ENCODE measurements around the gene DEAF1. TPM values are rescaled to one million over a fixed set of nuclear protein-coding genes. Genes with fewer than 3 reads are reported as not detected.

Gene DEAF1
- total and polyA plus RNA-seq, 10 of the 15 experiments (the other 5 are each of a cell fraction or from before 2014, with no cell fraction given) = 0.68 to 51.3 (median 25.9) TPM

DNA sequence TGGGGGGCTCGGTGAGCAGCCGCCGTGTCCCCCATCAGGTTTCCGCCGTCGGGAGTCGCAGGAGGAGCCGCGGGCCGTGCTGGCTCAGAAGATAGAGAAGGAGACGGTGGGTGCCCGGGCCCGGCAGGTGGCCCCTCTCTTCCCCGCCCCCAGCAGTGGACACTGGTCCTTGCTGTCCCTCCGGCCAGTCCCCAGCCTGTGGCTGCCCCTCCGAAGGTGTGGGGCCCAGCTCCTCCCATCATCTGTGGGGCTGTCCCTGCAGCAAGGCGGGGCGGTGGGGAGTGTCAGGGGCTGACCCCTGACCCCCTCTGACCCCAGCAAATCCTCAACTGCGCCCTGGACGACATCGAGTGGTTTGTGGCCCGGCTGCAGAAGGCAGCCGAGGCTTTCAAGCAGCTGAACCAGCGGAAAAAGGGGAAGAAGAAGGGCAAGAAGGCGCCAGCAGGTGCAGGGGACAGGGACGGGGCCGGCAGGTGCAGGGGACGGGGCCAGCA lies 26.3 kb upstream of the DEAF1 start (continued):
- TF ChIP-seq, protein P1, sequence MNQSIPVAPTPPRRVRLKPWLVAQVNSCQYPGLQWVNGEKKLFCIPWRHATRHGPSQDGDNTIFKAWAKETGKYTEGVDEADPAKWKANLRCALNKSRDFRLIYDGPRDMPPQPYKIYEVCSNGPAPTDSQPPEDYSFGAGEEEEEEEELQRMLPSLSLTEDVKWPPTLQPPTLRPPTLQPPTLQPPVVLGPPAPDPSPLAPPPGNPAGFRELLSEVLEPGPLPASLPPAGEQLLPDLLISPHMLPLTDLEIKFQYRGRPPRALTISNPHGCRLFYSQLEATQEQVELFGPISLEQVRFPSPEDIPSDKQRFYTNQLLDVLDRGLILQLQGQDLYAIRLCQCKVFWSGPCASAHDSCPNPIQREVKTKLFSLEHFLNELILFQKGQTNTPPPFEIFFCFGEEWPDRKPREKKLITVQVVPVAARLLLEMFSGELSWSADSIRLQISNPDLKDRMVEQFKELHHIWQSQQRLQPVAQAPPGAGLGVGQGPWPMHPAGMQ (IDR thresholded peaks at IDR 0.05; ENCODE audit: borderline replicate concordance) = no peak
- TF ChIP-seq, protein P2, sequence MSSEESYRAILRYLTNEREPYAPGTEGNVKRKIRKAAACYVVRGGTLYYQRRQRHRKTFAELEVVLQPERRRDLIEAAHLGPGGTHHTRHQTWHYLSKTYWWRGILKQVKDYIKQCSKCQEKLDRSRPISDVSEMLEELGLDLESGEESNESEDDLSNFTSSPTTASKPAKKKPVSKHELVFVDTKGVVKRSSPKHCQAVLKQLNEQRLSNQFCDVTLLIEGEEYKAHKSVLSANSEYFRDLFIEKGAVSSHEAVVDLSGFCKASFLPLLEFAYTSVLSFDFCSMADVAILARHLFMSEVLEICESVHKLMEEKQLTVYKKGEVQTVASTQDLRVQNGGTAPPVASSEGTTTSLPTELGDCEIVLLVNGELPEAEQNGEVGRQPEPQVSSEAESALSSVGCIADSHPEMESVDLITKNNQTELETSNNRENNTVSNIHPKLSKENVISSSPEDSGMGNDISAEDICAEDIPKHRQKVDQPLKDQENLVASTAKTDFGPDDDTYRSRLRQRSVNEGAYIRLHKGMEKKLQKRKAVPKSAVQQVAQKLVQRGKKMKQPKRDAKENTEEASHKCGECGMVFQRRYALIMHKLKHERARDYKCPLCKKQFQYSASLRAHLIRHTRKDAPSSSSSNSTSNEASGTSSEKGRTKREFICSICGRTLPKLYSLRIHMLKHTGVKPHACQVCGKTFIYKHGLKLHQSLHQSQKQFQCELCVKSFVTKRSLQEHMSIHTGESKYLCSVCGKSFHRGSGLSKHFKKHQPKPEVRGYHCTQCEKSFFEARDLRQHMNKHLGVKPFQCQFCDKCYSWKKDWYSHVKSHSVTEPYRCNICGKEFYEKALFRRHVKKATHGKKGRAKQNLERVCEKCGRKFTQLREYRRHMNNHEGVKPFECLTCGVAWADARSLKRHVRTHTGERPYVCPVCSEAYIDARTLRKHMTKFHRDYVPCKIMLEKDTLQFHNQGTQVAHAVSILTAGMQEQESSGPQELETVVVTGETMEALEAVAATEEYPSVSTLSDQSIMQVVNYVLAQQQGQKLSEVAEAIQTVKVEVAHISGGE (CRISPR knock-in tag; IDR thresholded peaks at IDR 0.05) = no peak
- TF ChIP-seq DPF2 (IDR thresholded peaks at IDR 0.05) (0 out of 2 replicates have a peak, but pooled peaks have one; percentile 32), RCOR1 (conservative IDR thresholded peaks at IDR 0.05; ENCODE audit: low read depth, low read length) (no peak), EP300 (IDR thresholded peaks at IDR 0.05; ENCODE audit: borderline replicate concordance in 1 of 2, control insufficient read depth in 1 of 2, low read depth in 2 of 2, low read length in 2 of 2) (no peak), WRNIP1 (IDR thresholded peaks at IDR 0.05; ENCODE audit: borderline replicate concordance, low read depth, low read length) (no peak), NR2C1 (IDR thresholded peaks at IDR 0.05) (peak; percentile 35), EZH2 (IDR thresholded peaks at IDR 0.05; ENCODE audit: borderline replicate concordance, control insufficient read depth, low read depth, low read length) (no peak), NR2F1 (conservative IDR thresholded peaks at IDR 0.05) (peak; percentile 84), POLR2AphosphoS2 (IDR thresholded peaks at IDR 0.05; ENCODE audit: low read depth, low read length) (no peak), GATAD2B (conservative IDR thresholded peaks at IDR 0.05; ENCODE audit: low read depth) (0 out of 2 replicates have a peak, but pooled peaks have one; percentile 17)
- TF ChIP-seq, protein P3, sequence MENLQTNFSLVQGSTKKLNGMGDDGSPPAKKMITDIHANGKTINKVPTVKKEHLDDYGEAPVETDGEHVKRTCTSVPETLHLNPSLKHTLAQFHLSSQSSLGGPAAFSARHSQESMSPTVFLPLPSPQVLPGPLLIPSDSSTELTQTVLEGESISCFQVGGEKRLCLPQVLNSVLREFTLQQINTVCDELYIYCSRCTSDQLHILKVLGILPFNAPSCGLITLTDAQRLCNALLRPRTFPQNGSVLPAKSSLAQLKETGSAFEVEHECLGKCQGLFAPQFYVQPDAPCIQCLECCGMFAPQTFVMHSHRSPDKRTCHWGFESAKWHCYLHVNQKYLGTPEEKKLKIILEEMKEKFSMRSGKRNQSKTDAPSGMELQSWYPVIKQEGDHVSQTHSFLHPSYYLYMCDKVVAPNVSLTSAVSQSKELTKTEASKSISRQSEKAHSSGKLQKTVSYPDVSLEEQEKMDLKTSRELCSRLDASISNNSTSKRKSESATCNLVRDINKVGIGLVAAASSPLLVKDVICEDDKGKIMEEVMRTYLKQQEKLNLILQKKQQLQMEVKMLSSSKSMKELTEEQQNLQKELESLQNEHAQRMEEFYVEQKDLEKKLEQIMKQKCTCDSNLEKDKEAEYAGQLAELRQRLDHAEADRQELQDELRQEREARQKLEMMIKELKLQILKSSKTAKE (IDR thresholded peaks at IDR 0.05; ENCODE audit: low read depth, poor library complexity, severe bottlenecking) = no peak
- TF ChIP-seq, protein P4, sequence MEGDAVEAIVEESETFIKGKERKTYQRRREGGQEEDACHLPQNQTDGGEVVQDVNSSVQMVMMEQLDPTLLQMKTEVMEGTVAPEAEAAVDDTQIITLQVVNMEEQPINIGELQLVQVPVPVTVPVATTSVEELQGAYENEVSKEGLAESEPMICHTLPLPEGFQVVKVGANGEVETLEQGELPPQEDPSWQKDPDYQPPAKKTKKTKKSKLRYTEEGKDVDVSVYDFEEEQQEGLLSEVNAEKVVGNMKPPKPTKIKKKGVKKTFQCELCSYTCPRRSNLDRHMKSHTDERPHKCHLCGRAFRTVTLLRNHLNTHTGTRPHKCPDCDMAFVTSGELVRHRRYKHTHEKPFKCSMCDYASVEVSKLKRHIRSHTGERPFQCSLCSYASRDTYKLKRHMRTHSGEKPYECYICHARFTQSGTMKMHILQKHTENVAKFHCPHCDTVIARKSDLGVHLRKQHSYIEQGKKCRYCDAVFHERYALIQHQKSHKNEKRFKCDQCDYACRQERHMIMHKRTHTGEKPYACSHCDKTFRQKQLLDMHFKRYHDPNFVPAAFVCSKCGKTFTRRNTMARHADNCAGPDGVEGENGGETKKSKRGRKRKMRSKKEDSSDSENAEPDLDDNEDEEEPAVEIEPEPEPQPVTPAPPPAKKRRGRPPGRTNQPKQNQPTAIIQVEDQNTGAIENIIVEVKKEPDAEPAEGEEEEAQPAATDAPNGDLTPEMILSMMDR (IDR thresholded peaks at IDR 0.05 in 2 of 3, conservative IDR thresholded peaks at IDR 0.05 in 1 of 3; ENCODE audit: control insufficient read depth in 2 of 3, extremely low read depth in 1 of 3, insufficient read depth in 1 of 3, low read depth in 3 of 3, low read length in 3 of 3) = no peak
- TF ChIP-seq, protein P5, sequence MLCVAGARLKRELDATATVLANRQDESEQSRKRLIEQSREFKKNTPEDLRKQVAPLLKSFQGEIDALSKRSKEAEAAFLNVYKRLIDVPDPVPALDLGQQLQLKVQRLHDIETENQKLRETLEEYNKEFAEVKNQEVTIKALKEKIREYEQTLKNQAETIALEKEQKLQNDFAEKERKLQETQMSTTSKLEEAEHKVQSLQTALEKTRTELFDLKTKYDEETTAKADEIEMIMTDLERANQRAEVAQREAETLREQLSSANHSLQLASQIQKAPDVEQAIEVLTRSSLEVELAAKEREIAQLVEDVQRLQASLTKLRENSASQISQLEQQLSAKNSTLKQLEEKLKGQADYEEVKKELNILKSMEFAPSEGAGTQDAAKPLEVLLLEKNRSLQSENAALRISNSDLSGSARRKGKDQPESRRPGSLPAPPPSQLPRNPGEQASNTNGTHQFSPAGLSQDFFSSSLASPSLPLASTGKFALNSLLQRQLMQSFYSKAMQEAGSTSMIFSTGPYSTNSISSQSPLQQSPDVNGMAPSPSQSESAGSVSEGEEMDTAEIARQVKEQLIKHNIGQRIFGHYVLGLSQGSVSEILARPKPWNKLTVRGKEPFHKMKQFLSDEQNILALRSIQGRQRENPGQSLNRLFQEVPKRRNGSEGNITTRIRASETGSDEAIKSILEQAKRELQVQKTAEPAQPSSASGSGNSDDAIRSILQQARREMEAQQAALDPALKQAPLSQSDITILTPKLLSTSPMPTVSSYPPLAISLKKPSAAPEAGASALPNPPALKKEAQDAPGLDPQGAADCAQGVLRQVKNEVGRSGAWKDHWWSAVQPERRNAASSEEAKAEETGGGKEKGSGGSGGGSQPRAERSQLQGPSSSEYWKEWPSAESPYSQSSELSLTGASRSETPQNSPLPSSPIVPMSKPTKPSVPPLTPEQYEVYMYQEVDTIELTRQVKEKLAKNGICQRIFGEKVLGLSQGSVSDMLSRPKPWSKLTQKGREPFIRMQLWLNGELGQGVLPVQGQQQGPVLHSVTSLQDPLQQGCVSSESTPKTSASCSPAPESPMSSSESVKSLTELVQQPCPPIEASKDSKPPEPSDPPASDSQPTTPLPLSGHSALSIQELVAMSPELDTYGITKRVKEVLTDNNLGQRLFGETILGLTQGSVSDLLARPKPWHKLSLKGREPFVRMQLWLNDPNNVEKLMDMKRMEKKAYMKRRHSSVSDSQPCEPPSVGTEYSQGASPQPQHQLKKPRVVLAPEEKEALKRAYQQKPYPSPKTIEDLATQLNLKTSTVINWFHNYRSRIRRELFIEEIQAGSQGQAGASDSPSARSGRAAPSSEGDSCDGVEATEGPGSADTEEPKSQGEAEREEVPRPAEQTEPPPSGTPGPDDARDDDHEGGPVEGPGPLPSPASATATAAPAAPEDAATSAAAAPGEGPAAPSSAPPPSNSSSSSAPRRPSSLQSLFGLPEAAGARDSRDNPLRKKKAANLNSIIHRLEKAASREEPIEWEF (IDR thresholded peaks at IDR 0.05; ENCODE audit: insufficient replicate concordance, low read depth, low read length) = no peak

Data from GM12878 (cell line).